DND-41 (cell line): ENCODE results near the gene SCAF1.
A peak's percentile ranks its signal among the peaks of the same experiment; 100 is the strongest.

Source experiments
- ATAC-seq: fragments of 200-7000 bp; cut with Tn5 transposase; 3 replicates; pipeline ENCODE4 v1.9.1; 2021; ENCODE audit warnings: low read depth; ENCODE audit not compliant: insufficient read depth
- DNase-seq: peaks from one replicate; pipeline ENCODE4 v3.0.0-alpha.2; 2020
- H2AFZ ChIP-seq: 2 replicates; pipeline ENCODE4 v1.6.0; 2012; ENCODE audit warnings: low read depth, low read length
- H3K27ac ChIP-seq: 2 replicates; pipeline ENCODE4 v1.5.1; 2012; ENCODE audit warnings: low read length, inconsistent platforms
- H3K27me3 ChIP-seq: fragments of 200-600 bp; sonication (generic); 2 replicates; pipeline ENCODE4 v1.6.0; 2012; ENCODE audit warnings: low read length, mild to moderate bottlenecking, inconsistent platforms; ENCODE audit not compliant: insufficient read depth, poor library complexity
- H3K36me3 ChIP-seq: 2 replicates; pipeline ENCODE4 v1.5.1; 2012; ENCODE audit warnings: low read length, inconsistent platforms; ENCODE audit not compliant: insufficient read depth
- H3K4me1 ChIP-seq: 2 replicates; pipeline ENCODE4 v1.5.1; 2012; ENCODE audit warnings: mild to moderate bottlenecking, low read length; ENCODE audit not compliant: insufficient read depth
- H3K4me2 ChIP-seq: 2 replicates; pipeline ENCODE4 v1.6.0; 2012; ENCODE audit warnings: mild to moderate bottlenecking, moderate library complexity, low read length, inconsistent platforms; ENCODE audit not compliant: insufficient read depth
- H3K4me3 ChIP-seq, 2 experiments: fragments of 200-600 bp in 1 of 2; shearing (Covaris generic) in 1 of 2; 2 replicates each; pipeline ENCODE4 v1.5.1; 2012 to 2016; ENCODE audit warnings: inconsistent platforms in 2 of 2, low read length in 2 of 2, mild to moderate bottlenecking in 2 of 2, low read depth in 1 of 2, moderate library complexity in 1 of 2
- H3K79me2 ChIP-seq: 2 replicates; pipeline ENCODE4 v1.6.0; 2012; ENCODE audit warnings: low read length, inconsistent platforms; ENCODE audit not compliant: insufficient read depth
- H3K9ac ChIP-seq: 2 replicates; pipeline ENCODE4 v1.6.0; 2012; ENCODE audit warnings: low read depth, mild to moderate bottlenecking, inconsistent platforms, low read length, moderate library complexity
- H3K9me3 ChIP-seq: 2 replicates; pipeline ENCODE4 v1.5.1; 2012; ENCODE audit warnings: low read length, moderate library complexity, mild to moderate bottlenecking, inconsistent platforms; ENCODE audit not compliant: insufficient read depth, severe bottlenecking
- H4K20me1 ChIP-seq: 2 replicates; pipeline ENCODE4 v1.6.0; 2012; ENCODE audit warnings: low read length; ENCODE audit not compliant: insufficient read depth
- EZH2 ChIP-seq: IDR thresholded peaks from 3 replicates; pipeline ENCODE4 v1.6.1; 2012; ENCODE audit warnings: borderline replicate concordance, low read depth, mild to moderate bottlenecking, moderate library complexity, low read length, inconsistent platforms; ENCODE audit not compliant: severe bottlenecking
- TF ChIP-seq, protein P1 (sequence below): IDR thresholded peaks from 2 replicates; pipeline ENCODE4 v1.5.1; 2012; ENCODE audit warnings: borderline replicate concordance, low read length, moderate library complexity, mild to moderate bottlenecking; ENCODE audit not compliant: poor library complexity, severe bottlenecking; ENCODE audit errors: extremely low read depth

SCAF1 gene

DNA sequence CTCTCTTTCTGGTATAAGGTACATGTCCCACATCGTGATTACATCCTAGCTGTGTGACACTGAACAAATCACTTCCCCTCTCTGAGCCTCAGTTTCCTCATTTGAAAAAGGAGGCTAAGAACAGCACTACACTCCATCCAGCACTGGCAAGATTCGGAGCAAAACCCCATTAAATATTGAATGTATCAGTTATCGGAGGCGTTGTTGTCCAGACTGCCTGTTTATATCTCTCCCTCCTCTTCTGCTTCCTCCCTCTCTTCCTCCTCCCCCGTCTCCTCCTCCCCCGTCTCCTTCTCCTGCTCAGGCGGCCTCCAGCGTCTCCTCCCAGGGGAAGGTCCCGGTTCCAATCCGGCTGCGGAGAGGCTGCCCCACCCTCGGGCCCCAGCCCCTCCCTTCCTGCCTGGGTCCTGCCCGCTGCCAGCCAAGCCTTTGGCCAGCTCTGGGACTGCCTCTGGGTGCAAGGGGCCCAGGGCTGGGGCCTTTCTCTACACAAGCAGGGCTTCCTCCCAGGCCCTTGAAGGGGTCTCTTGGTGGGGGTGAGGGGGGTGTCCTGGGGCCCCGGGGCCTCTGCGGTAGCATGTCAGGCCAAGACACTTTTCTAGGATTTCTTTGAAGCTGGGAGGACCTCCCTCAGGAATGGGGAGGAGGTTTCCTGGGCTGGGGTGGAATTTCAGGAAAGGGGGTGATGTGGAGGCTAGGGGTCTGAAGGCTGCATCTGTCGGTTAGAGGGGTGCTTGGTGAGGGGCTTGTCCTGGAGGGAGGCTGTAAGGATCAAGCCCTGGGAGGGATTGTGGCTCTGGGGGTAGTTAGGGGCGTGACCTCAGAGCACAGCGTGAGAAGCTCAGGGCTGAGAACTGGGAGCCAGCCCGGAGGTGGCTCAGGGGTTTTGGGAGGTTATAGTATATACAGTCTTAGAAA lies 3.9 kb upstream of the SCAF1 start:
- ATAC-seq (no peak), DNase-seq (no peak)
- H3K79me2 ChIP-seq = peaks cover 19% of the 10 kb centered on the region
- no peak overlapping the region for H2AFZ ChIP-seq
- no peak overlapping the region for H3K27ac ChIP-seq
- TF ChIP-seq, protein P1, sequence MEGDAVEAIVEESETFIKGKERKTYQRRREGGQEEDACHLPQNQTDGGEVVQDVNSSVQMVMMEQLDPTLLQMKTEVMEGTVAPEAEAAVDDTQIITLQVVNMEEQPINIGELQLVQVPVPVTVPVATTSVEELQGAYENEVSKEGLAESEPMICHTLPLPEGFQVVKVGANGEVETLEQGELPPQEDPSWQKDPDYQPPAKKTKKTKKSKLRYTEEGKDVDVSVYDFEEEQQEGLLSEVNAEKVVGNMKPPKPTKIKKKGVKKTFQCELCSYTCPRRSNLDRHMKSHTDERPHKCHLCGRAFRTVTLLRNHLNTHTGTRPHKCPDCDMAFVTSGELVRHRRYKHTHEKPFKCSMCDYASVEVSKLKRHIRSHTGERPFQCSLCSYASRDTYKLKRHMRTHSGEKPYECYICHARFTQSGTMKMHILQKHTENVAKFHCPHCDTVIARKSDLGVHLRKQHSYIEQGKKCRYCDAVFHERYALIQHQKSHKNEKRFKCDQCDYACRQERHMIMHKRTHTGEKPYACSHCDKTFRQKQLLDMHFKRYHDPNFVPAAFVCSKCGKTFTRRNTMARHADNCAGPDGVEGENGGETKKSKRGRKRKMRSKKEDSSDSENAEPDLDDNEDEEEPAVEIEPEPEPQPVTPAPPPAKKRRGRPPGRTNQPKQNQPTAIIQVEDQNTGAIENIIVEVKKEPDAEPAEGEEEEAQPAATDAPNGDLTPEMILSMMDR = no peak
- no peak for TF ChIP-seq EZH2
- no peaks in the 10 kb centered on the region for H3K27me3 ChIP-seq
- peaks cover 4% of the 10 kb centered on the region; the same call in 1 of the 2 replicates for H4K20me1 ChIP-seq
- H3K4me3 ChIP-seq = no peak overlapping the region
- no peak overlapping the region; the same call in 1 of the 2 replicates for H3K4me2 ChIP-seq
- H3K4me1 ChIP-seq = peaks cover 23% of the 10 kb centered on the region
- H3K36me3 ChIP-seq = no peaks in the 10 kb centered on the region; the same call in 1 of the 2 replicates
- H3K9me3 ChIP-seq = no peaks in the 10 kb centered on the region
- H3K9ac ChIP-seq = no peak overlapping the region

DNA sequence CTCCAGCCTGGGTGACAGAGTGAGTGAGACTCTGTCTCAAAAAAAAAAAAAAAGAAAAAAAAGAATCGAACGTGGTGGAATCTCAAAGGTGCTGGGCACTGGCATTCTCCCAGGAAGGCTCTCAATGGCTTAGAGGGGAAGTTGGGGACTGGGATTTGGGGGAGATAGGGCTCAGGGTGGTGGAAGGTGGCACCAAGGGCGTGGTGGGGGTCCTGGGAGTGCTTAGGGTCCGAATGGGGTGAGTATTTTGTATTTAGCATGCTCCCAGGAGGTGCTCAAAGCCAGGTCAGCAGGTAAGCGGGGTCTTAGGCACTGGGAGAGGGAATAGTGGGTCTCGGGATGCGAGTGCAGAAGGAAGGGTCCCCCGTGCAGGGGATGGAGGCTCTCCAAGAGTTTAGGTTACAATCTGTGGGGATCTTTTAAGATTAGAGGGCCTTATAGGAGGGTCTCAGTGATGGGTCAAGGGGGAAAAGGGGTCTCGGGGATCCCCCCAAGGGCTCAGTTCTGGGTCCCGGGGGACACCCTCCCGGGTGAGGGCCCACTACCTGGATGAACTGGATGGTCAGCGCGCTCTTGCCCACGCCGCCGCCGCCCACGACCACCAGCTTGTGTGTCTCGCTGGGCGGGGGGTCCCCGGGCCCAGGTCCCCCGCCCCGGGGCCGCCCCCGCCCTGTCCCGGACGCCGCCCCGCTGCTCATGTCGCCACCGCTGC lies 2.5 kb upstream of the SCAF1 start:
- H3K4me3 ChIP-seq = peak overlapping the region; percentile 12 to 56; a peak in 3 of 4 replicates
- DNase-seq = peak; percentile 19
- peak overlapping the region; percentile 88 for H3K4me2 ChIP-seq
- H3K4me1 ChIP-seq = peaks cover 38% of the 10 kb centered on the region
- H3K9ac ChIP-seq = peak overlapping the region; percentile 55
- no peaks in the 10 kb centered on the region for H3K27me3 ChIP-seq
- H3K27ac ChIP-seq = peak overlapping the region; percentile 22; the same call in 1 of the 2 replicates
- TF ChIP-seq EZH2 = no peak
- TF ChIP-seq, protein P1 = no peak
- peaks cover 8% of the 10 kb centered on the region for H4K20me1 ChIP-seq
- H3K9me3 ChIP-seq = no peaks in the 10 kb centered on the region
- peaks cover 34% of the 10 kb centered on the region for H3K79me2 ChIP-seq
- ATAC-seq = no peak
- peak overlapping the region; percentile 54 for H2AFZ ChIP-seq
- H3K36me3 ChIP-seq = peaks cover 6% of the 10 kb centered on the region; the same call in 1 of the 2 replicates

DNA sequence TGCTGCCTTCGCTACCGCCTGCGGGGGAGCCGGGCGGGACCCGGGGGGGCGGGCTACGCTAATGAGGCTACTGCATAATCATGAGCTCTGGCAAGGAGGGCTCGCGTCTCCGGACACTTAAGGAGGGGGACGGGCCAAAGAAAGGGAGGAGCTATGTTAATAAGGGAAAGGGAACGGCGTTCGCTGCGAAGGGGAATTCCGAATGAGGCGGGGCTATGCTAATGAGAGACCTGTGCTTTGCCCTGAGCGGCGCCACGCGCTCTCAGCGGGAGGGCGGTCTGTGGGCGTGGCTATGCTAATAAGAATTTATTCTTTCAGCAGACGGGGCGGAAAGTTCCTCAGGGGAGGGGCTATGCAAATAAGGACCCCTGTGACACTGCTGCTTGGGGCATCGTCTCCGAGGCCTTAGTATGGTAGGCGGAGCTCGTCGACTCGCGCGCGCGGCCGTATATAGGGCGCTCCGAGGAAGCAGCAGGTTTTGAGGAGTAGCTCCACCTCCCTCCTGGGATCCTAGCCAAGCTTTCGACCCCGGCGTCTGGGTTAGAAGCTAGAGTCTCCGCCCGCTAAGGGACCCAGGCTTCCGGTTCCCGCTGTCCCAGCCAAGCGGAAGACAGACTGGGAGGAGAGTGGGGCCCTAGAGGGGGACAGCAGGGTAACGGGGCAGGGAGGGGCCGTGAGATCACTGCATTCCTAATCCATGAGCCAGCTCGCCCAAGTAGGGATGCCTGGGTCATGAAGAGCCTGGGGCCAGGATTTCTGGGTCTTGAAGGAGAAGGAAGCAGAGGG lies 1.7 kb upstream of the SCAF1 start, which contains the start of gene RRAS:
Gene RRAS, minus strand, starts transcription at position 31 of the 786 bp plus-strand sequence. CDS start 45 bp downstream, outside the sequence.
- Histone ChIP-seq H3K4me1 (peaks cover 42% of the 10 kb centered on the region), H3K36me3 (peaks cover 13% of the 10 kb centered on the region), H3K4me2 (peak within 1 kb of the TSS; percentile 88), H4K20me1 (peaks cover 16% of the 10 kb centered on the region), H3K4me3 (peak within 1 kb of the TSS; percentile 54 to 91), H3K9ac (peak within 1 kb of the TSS; percentile 99), H3K9me3 (no peaks in the 10 kb centered on the region), H3K79me2 (peaks cover 41% of the 10 kb centered on the region), H2AFZ (peak within 1 kb of the TSS; percentile 62), H3K27ac (peak within 1 kb of the TSS; percentile 92), H3K27me3 (no peaks in the 10 kb centered on the region)
- DNase-seq (peak; percentile 100), ATAC-seq (peak; percentile 81)
- TF ChIP-seq, protein P1 = peak; percentile 1
- TF ChIP-seq EZH2 = no peak
